Measurements from ENCODE around the gene LILRA6.
"Not testable (repeated sequence)": the region's sequence is repeated elsewhere in the genome, so short reads cannot be mapped to it uniquely, and the experiment has no call there.

The LILRA6 gene

GRCh38 chr19:54207983-54208783 is 34.4 kb downstream of the LILRA6 start:
- peak; percentile 20 for DNase-seq (ENCODE audit: low spot score)

- no peak for DNase-seq (ENCODE audit: low spot score)
These were observed 35.0 kb downstream of the LILRA6 start for GRCh38 chr19:54207676-54207982.

- DNase-seq (ENCODE audit: low spot score) = not testable (repeated sequence)
These were observed 35.4 kb downstream of the LILRA6 start for GRCh38 chr19:54207193-54207592.

GRCh38 chr19:54206831-54207177 is 35.8 kb downstream of the LILRA6 start:
- DNase-seq (ENCODE audit: low spot score) = no peak

- no peak for DNase-seq (ENCODE audit: low spot score)
These were observed 36.4 kb downstream of the LILRA6 start for GRCh38 chr19:54206030-54206830.

GRCh38 chr19:54204767-54205468 is 37.7 kb downstream of the LILRA6 start:
- DNase-seq (ENCODE audit: low spot score) = no peak

- peak; percentile 90 for DNase-seq (ENCODE audit: low spot score)
These were observed 39.4 kb downstream of the LILRA6 start for GRCh38 chr19:54203151-54203611.

GRCh38 chr19:54201980-54202379 is 40.6 kb downstream of the LILRA6 start:
- peak; percentile 79 for DNase-seq (ENCODE audit: low spot score)

- no peak for DNase-seq (ENCODE audit: low spot score)
These were observed 41.4 kb downstream of the LILRA6 start for GRCh38 chr19:54201172-54201701.

GRCh38 chr19:54199401-54199800 is 43.2 kb downstream of the LILRA6 start:
- no peak for DNase-seq (ENCODE audit: low spot score)

GRCh38 chr19:54197121-54197520 is 45.5 kb downstream of the LILRA6 start:
- no peak for DNase-seq (ENCODE audit: low spot score)

GRCh38 chr19:54196536-54196935 is 46.1 kb downstream of the LILRA6 start:
- no peak for DNase-seq (ENCODE audit: low spot score)

- DNase-seq (ENCODE audit: low spot score) = not testable (repeated sequence)
These were observed 48.1 kb downstream of the LILRA6 start for GRCh38 chr19:54194463-54194862.

- no peak for DNase-seq (ENCODE audit: low spot score)
These were observed 49.6 kb downstream of the LILRA6 start for GRCh38 chr19:54193011-54193410.

GRCh38 chr19:54191811-54192453 is 50.7 kb downstream of the LILRA6 start:
- DNase-seq (ENCODE audit: low spot score) = no peak

GRCh38 chr19:54191011-54191810 is 51.4 kb downstream of the LILRA6 start, which contains the start of gene TSEN34:
Gene TSEN34 (plus strand): TSS chr19:54191308. CDS start chr19:54191365, 57 bp downstream.
- DNase-seq (ENCODE audit: low spot score) = peak; percentile 86

- peak; percentile 100 for DNase-seq (ENCODE audit: low spot score)
These were observed 52.0 kb downstream of the LILRA6 start for GRCh38 chr19:54190503-54191010.

- DNase-seq (ENCODE audit: low spot score) = peak; percentile 100
These were observed 52.7 kb downstream of the LILRA6 start for GRCh38 chr19:54189735-54190502.

- DNase-seq (ENCODE audit: low spot score) = no peak
These were observed 53.4 kb downstream of the LILRA6 start, which contains the start of gene MBOAT7 for GRCh38 chr19:54189145-54189734. Gene MBOAT7 (minus strand): TSS chr19:54189580. CDS start chr19:54188508, 1,072 bp downstream.

All from kidney tubule cell (primary cell).